HG03025 (cell line): ENCODE data around the gene EXOC6B.

Experiments
- ATAC-seq: cut with Tn5 transposase; IDR thresholded peaks from one replicate; pipeline ENCODE4 v1.9.1; 2021; ENCODE audit warnings: mild to moderate bottlenecking, moderate library complexity; ENCODE audit not compliant: unreplicated experiment, low FRiP score

EXOC6B gene

GRCh38 chr2:72142570-72143440 lies 683.0 kb downstream of the EXOC6B start:
- no peak for ATAC-seq

- no peak for ATAC-seq
These were observed 683.9 kb downstream of the EXOC6B start for GRCh38 chr2:72141881-72142451.

- ATAC-seq = no peak
These were observed 684.7 kb downstream of the EXOC6B start for GRCh38 chr2:72141032-72141645.

GRCh38 chr2:72140621-72140960 lies 685.2 kb downstream of the EXOC6B start:
- no peak for ATAC-seq

- no peak for ATAC-seq
These were observed 685.8 kb downstream of the EXOC6B start for GRCh38 chr2:72139874-72140620.

- ATAC-seq = no peak
These were observed 686.4 kb downstream of the EXOC6B start for GRCh38 chr2:72139471-72139873.

- no peak for ATAC-seq
These were observed 686.9 kb downstream of the EXOC6B start for GRCh38 chr2:72138921-72139381.

- no peak for ATAC-seq
These were observed 687.6 kb downstream of the EXOC6B start for GRCh38 chr2:72138011-72138881.

- ATAC-seq = peak; percentile 88
These were observed 688.3 kb downstream of the EXOC6B start for GRCh38 chr2:72137498-72138010.

- peak; percentile 12 for ATAC-seq
These were observed 688.8 kb downstream of the EXOC6B start for GRCh38 chr2:72136933-72137497.

- no peak for ATAC-seq
These were observed 689.5 kb downstream of the EXOC6B start for GRCh38 chr2:72136331-72136730.

GRCh38 chr2:72135921-72136320 lies 689.9 kb downstream of the EXOC6B start:
- no peak for ATAC-seq

GRCh38 chr2:72134997-72135800 lies 690.6 kb downstream of the EXOC6B start:
- ATAC-seq = no peak

- ATAC-seq = no peak
These were observed 691.3 kb downstream of the EXOC6B start for GRCh38 chr2:72134408-72134996.

GRCh38 chr2:72133721-72134407 lies 692.0 kb downstream of the EXOC6B start:
- ATAC-seq = no peak

GRCh38 chr2:72132981-72133720 lies 692.7 kb downstream of the EXOC6B start:
- ATAC-seq = no peak
